ENCODE measurements around the gene LILRB3.
"Not testable (repeated sequence)": the region's sequence is repeated elsewhere in the genome, so short reads cannot be mapped to it uniquely, and the experiment has no call there.

LILRB3 gene

DNA sequence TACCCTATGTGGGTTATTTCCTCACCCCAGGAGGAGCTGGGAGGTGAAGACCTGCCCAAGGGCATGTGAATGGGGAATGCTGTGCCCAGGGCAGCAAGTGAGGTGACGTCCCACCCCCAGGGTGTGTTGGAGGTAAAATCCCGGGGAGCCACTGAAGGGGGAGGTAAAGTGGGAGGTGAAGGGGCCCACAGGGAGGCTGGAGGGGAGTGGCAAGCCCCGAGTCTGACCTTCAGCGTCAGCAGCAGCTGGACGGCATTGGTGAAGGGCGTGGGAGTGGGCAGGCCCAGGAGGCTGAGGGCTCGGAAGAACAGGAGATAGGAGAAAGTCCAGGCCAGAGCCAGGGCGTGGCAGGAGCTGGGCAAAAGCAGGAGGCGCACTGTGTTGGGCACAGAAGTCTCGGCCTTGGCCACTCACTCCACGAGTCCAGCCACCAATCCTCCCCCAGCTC lies 35.8 kb downstream of the LILRB3 start:
- H2BK5ac ChIP-seq (ENCODE audit: low read depth, low read length, poor library complexity, severe bottlenecking) = no peak overlapping the region
- no peaks in the 10 kb centered on the region for H3K27me3 ChIP-seq (ENCODE audit: control insufficient read depth in 1 of 2, insufficient read depth in 1 of 2, low read length in 2 of 2)
- no peak overlapping the region for H3K4ac ChIP-seq (ENCODE audit: low read depth in 1 of 2, low read length in 2 of 2)
- H3K9me3 ChIP-seq (ENCODE audit: control insufficient read depth, low read length) = no peaks in the 10 kb centered on the region
- no peak overlapping the region for H4K8ac ChIP-seq (ENCODE audit: low read length)
- H3K18ac ChIP-seq (ENCODE audit: low read depth in 1 of 2, low read length in 2 of 2) = no peak overlapping the region
- no peak overlapping the region for H2BK12ac ChIP-seq (ENCODE audit: low read length in 2 of 2)
- H3K4me2 ChIP-seq (ENCODE audit: low read length, poor library complexity, severe bottlenecking) = no peak overlapping the region
- H3K27ac ChIP-seq (ENCODE audit: low read length, poor library complexity, severe bottlenecking) = no peak overlapping the region
- peaks cover 29% of the 10 kb centered on the region for H3K79me1 ChIP-seq (replicated peaks; ENCODE audit: low read length, poor library complexity, severe bottlenecking)
- 95% methylated on average over 10 of the region's 11 CpGs for WGBS
- peak overlapping the region in 1 of 2 experiments; percentile 7 for H3K14ac ChIP-seq (ENCODE audit: low read length in 2 of 2)
- H3K36me3 ChIP-seq (ENCODE audit: control insufficient read depth in 1 of 2, insufficient read depth in 2 of 2, low read depth in 1 of 2, low read length in 2 of 2) = peaks cover 20 to 32% of the 10 kb centered on the region in 2 experiments
- H2BK15ac ChIP-seq (ENCODE audit: low read depth, poor library complexity, severe bottlenecking) = no peak overlapping the region
- peak overlapping the region in 1 of 2 experiments; percentile 23 for H3K23ac ChIP-seq (ENCODE audit: low read length in 2 of 2)
- no peak overlapping the region for H2AFZ ChIP-seq (ENCODE audit: low read depth, low read length)
- no peak for DNase-seq
- H3K4me3 ChIP-seq (ENCODE audit: insufficient read depth in 1 of 2, low read depth in 1 of 2, low read length in 2 of 2) = no peak overlapping the region
- peak overlapping the region; percentile 26 for H3K9ac ChIP-seq (ENCODE audit: low read length)
- peaks cover 11% of the 10 kb centered on the region for H3K4me1 ChIP-seq (ENCODE audit: control insufficient read depth, insufficient read depth, low read depth, low read length)
- no peak overlapping the region for H2BK120ac ChIP-seq (ENCODE audit: low read depth, low read length)
- no peak overlapping the region for H2AK5ac ChIP-seq (ENCODE audit: low read length, severe bottlenecking)
- no peak overlapping the region for H4K91ac ChIP-seq (ENCODE audit: low read length)

DNA sequence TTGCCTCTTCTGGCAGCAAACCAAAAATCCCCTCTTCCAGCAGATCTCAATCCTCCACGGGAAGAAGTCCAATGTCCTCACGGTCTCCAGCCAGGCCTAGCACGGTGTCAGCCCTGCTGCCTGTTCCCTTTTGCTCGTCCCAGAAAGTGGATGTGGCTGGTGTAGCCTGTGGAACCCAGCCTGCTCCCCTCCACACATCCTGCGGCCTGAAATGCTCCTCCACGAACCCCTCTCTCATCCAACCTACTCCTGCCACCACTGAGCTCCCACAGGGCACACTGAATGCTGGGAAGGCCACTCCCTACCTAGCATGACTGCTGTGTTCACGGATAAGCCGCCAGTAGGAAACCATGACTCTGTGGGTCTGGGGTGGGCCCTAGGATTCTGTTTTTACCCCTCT lies 36.5 kb downstream of the LILRB3 start:
- H3K27me3 ChIP-seq (ENCODE audit: control insufficient read depth in 1 of 2, insufficient read depth in 1 of 2, low read length in 2 of 2) = no peaks in the 10 kb centered on the region
- no peak overlapping the region for H3K23ac ChIP-seq (ENCODE audit: low read length in 2 of 2)
- H2AK5ac ChIP-seq (ENCODE audit: low read length, severe bottlenecking) = no peak overlapping the region
- no peak overlapping the region for H2BK5ac ChIP-seq (ENCODE audit: low read depth, low read length, poor library complexity, severe bottlenecking)
- no peak overlapping the region for H3K4me2 ChIP-seq (ENCODE audit: low read length, poor library complexity, severe bottlenecking)
- no peak overlapping the region for H2BK120ac ChIP-seq (ENCODE audit: low read depth, low read length)
- H4K8ac ChIP-seq (ENCODE audit: low read length) = no peak overlapping the region
- 98% methylated on average over 8 of the region's 8 CpGs for WGBS
- H2BK15ac ChIP-seq (ENCODE audit: low read depth, poor library complexity, severe bottlenecking) = no peak overlapping the region
- no peak overlapping the region for H3K4ac ChIP-seq (ENCODE audit: low read depth in 1 of 2, low read length in 2 of 2)
- H3K27ac ChIP-seq (ENCODE audit: low read length, poor library complexity, severe bottlenecking) = no peak overlapping the region
- H3K14ac ChIP-seq (ENCODE audit: low read length in 2 of 2) = no peak overlapping the region
- no peaks in the 10 kb centered on the region for H3K9me3 ChIP-seq (ENCODE audit: control insufficient read depth, low read length)
- H3K36me3 ChIP-seq (ENCODE audit: control insufficient read depth in 1 of 2, insufficient read depth in 2 of 2, low read depth in 1 of 2, low read length in 2 of 2) = peaks cover 21 to 32% of the 10 kb centered on the region in 2 experiments
- H3K4me3 ChIP-seq (ENCODE audit: insufficient read depth in 1 of 2, low read depth in 1 of 2, low read length in 2 of 2) = no peak overlapping the region
- peak overlapping the region; percentile 30 for H3K9ac ChIP-seq (ENCODE audit: low read length)
- no peak overlapping the region for H2AFZ ChIP-seq (ENCODE audit: low read depth, low read length)
- H3K18ac ChIP-seq (ENCODE audit: low read depth in 1 of 2, low read length in 2 of 2) = no peak overlapping the region
- no peak overlapping the region for H4K91ac ChIP-seq (ENCODE audit: low read length)
- H3K79me1 ChIP-seq (replicated peaks; ENCODE audit: low read length, poor library complexity, severe bottlenecking) = peaks cover 29% of the 10 kb centered on the region
- H2BK12ac ChIP-seq (ENCODE audit: low read length in 2 of 2) = no peak overlapping the region
- peaks cover 10% of the 10 kb centered on the region for H3K4me1 ChIP-seq (ENCODE audit: control insufficient read depth, insufficient read depth, low read depth, low read length)
- DNase-seq = no peak

DNA sequence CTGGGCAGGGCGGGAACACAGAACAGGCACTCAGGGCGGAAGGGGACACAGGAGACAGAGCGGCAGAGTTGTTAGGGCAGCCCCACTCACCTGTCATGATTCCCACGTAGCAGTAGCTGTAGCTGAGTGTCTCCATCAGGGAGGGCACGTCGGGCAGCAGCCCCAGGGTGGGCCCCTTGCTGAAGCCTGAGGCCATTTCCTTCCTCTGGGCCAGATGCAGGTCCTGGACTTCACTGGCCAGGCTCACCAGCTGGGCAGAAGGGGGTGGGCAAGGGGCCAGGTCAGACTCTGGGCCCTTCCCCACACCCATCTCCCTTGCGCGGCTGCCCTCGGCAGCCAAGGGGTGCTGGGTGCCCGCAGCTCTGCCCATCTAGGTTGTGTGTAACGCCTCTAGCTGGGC lies 39.4 kb downstream of the LILRB3 start:
- no peak overlapping the region for H3K9ac ChIP-seq (ENCODE audit: low read length)
- DNase-seq = no peak
- H3K27ac ChIP-seq (ENCODE audit: low read length, poor library complexity, severe bottlenecking) = no peak overlapping the region
- H3K79me1 ChIP-seq (replicated peaks; ENCODE audit: low read length, poor library complexity, severe bottlenecking) = peaks cover 52% of the 10 kb centered on the region
- H4K91ac ChIP-seq (ENCODE audit: low read length) = no peak overlapping the region
- no peak overlapping the region for H2BK15ac ChIP-seq (ENCODE audit: low read depth, poor library complexity, severe bottlenecking)
- no peak overlapping the region for H2AK5ac ChIP-seq (ENCODE audit: low read length, severe bottlenecking)
- H3K4ac ChIP-seq (ENCODE audit: low read depth in 1 of 2, low read length in 2 of 2) = no peak overlapping the region
- H3K4me3 ChIP-seq (ENCODE audit: insufficient read depth in 1 of 2, low read depth in 1 of 2, low read length in 2 of 2) = no peak overlapping the region
- no peaks in the 10 kb centered on the region for H3K9me3 ChIP-seq (ENCODE audit: control insufficient read depth, low read length)
- no peak overlapping the region for H3K18ac ChIP-seq (ENCODE audit: low read depth in 1 of 2, low read length in 2 of 2)
- H3K4me2 ChIP-seq (ENCODE audit: low read length, poor library complexity, severe bottlenecking) = no peak overlapping the region
- no peak overlapping the region for H2BK12ac ChIP-seq (ENCODE audit: low read length in 2 of 2)
- no peak overlapping the region for H2BK5ac ChIP-seq (ENCODE audit: low read depth, low read length, poor library complexity, severe bottlenecking)
- H4K8ac ChIP-seq (ENCODE audit: low read length) = no peak overlapping the region
- no peak overlapping the region for H3K23ac ChIP-seq (ENCODE audit: low read length in 2 of 2)
- peaks cover 10% of the 10 kb centered on the region for H3K4me1 ChIP-seq (ENCODE audit: control insufficient read depth, insufficient read depth, low read depth, low read length)
- peaks cover 51 to 52% of the 10 kb centered on the region in 2 experiments for H3K36me3 ChIP-seq (ENCODE audit: control insufficient read depth in 1 of 2, insufficient read depth in 2 of 2, low read depth in 1 of 2, low read length in 2 of 2)
- H2AFZ ChIP-seq (ENCODE audit: low read depth, low read length) = no peak overlapping the region
- 97% methylated on average over 11 of the region's 11 CpGs for WGBS
- no peaks in the 10 kb centered on the region for H3K27me3 ChIP-seq (ENCODE audit: control insufficient read depth in 1 of 2, insufficient read depth in 1 of 2, low read length in 2 of 2)
- no peak overlapping the region for H2BK120ac ChIP-seq (ENCODE audit: low read depth, low read length)
- H3K14ac ChIP-seq (ENCODE audit: low read length in 2 of 2) = no peak overlapping the region

DNA sequence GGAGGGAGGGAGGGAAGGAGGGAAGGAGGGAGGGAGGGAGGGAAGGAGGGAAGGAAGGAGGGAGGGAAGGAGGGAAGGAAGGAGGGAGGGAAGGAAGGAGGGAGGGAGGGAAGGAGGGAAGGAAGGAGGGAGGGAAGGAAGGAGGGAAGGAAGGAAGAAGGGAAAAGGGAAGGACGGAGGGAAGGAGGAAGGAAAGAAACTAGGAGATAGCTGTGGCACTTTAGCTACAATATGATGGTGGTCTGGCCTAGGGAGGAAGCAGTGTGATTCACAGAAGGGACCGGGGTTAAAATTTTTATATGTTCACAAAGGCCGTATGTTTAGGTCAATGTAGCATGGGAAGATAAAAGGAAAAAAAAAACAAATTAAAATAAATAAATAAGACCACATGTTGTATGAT lies 40.9 kb downstream of the LILRB3 start:
- not testable (repeated sequence) for H3K9ac ChIP-seq (ENCODE audit: low read length); H4K91ac ChIP-seq (ENCODE audit: low read length); H3K4me1 ChIP-seq (ENCODE audit: control insufficient read depth, insufficient read depth, low read depth, low read length); DNase-seq; H2BK12ac ChIP-seq (ENCODE audit: low read length in 2 of 2); H3K27ac ChIP-seq (ENCODE audit: low read length, poor library complexity, severe bottlenecking); H3K9me3 ChIP-seq (ENCODE audit: control insufficient read depth, low read length); H2BK15ac ChIP-seq (ENCODE audit: low read depth, poor library complexity, severe bottlenecking); H2AK5ac ChIP-seq (ENCODE audit: low read length, severe bottlenecking); H2BK5ac ChIP-seq (ENCODE audit: low read depth, low read length, poor library complexity, severe bottlenecking); H3K27me3 ChIP-seq (ENCODE audit: control insufficient read depth in 1 of 2, insufficient read depth in 1 of 2, low read length in 2 of 2); H3K4me2 ChIP-seq (ENCODE audit: low read length, poor library complexity, severe bottlenecking); H3K4me3 ChIP-seq (ENCODE audit: insufficient read depth in 1 of 2, low read depth in 1 of 2, low read length in 2 of 2); H2BK120ac ChIP-seq (ENCODE audit: low read depth, low read length); H3K14ac ChIP-seq (ENCODE audit: low read length in 2 of 2); H3K23ac ChIP-seq (ENCODE audit: low read length in 2 of 2); H2AFZ ChIP-seq (ENCODE audit: low read depth, low read length); H3K18ac ChIP-seq (ENCODE audit: low read depth in 1 of 2, low read length in 2 of 2); H4K8ac ChIP-seq (ENCODE audit: low read length); H3K4ac ChIP-seq (ENCODE audit: low read depth in 1 of 2, low read length in 2 of 2)
- Histone ChIP-seq H3K36me3 (ENCODE audit: control insufficient read depth in 1 of 2, insufficient read depth in 2 of 2, low read depth in 1 of 2, low read length in 2 of 2) (peaks cover 51 to 54% of the 10 kb centered on the region in 2 experiments), H3K79me1 (replicated peaks; ENCODE audit: low read length, poor library complexity, severe bottlenecking) (peaks cover 48% of the 10 kb centered on the region)
- WGBS = 89% methylated on average over 1 of the region's 3 CpGs

Measured in mesenchymal stem cell (in vitro differentiated cells and primary cell).